ENCODE measurements around the gene ELP6.

Gene ELP6

DNA sequence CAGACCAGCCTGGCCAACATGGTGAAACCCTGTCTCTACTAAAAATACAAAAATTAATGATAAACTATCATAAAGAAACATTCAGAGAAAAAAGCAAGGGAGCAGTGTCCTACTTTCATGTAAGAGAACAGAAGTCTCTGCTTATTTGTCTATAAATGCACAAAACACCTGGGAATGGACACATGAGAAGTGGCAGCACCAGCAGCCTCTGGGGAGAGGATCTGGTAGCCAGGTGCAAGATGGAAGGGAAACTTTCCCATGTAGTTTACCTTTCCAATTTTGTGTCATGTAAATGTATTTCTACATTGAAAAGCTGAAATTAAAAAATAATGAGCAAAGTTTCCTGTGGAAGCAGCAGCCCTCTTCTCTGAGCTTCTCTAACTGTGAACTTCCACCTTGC lies 56.5 kb downstream of the ELP6 start:
- no peak for DNase-seq

- DNase-seq = no peak
These were observed 57.6 kb downstream of the ELP6 start for GRCh38 chr3:47455806-47456452.

GRCh38 chr3:47452453-47453215 lies 60.9 kb downstream of the ELP6 start:
- no peak for DNase-seq

All from activated CD4-positive, alpha-beta T cell treated with anti-CD3 and anti-CD28 coated beads, Interleukin-2, amount 50 U/mL, for 16 hours (primary cell).